HG03196 (cell line): ENCODE results near the gene SCAMP4.

ENCODE experiments used
- ATAC-seq: cut with Tn5 transposase; IDR thresholded peaks from one replicate; pipeline ENCODE4 v1.9.1; 2021; ENCODE audit not compliant: unreplicated experiment

The SCAMP4 gene

GRCh38 chr19:1956122-1956494 is 50.9 kb downstream of the SCAMP4 start:
- no peak for ATAC-seq

DNA sequence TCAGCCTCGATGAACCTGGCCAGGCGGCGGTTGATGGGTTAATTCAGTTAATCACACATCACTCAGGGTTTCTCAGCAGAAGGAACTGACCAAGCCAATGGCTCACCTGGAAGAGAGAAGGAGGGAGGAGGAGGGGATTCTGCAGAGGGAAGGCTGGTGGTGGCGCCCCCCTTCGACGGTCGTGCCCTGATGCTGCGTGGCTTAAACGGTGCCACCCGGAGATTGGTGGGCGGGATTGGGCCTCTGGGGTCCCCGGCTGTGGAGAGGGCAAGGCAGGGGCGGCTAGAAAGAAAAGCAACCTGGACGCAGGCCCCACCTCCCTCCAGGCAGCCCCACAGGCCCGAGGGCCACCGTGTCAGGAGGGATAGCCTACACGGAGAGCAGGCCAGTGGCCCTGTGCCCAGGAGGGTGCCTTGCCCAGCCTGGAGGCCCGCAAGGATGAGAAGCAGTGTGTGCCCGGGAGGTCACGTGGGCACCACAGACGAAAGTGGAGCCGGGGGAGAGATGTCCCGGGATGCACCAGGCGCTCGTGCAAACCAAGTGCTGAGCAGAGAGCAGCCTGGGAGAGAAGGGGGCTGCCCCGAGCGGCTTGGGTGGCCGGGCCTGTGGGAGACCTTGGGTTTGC is 51.8 kb downstream of the SCAMP4 start:
- ATAC-seq, result no peak

- ATAC-seq, result no peak
Observed at GRCh38 chr19:1957562-1958248, 52.5 kb downstream of the SCAMP4 start.

- ATAC-seq, result no peak
Observed at GRCh38 chr19:1959928-1960589, 54.9 kb downstream of the SCAMP4 start.

DNA sequence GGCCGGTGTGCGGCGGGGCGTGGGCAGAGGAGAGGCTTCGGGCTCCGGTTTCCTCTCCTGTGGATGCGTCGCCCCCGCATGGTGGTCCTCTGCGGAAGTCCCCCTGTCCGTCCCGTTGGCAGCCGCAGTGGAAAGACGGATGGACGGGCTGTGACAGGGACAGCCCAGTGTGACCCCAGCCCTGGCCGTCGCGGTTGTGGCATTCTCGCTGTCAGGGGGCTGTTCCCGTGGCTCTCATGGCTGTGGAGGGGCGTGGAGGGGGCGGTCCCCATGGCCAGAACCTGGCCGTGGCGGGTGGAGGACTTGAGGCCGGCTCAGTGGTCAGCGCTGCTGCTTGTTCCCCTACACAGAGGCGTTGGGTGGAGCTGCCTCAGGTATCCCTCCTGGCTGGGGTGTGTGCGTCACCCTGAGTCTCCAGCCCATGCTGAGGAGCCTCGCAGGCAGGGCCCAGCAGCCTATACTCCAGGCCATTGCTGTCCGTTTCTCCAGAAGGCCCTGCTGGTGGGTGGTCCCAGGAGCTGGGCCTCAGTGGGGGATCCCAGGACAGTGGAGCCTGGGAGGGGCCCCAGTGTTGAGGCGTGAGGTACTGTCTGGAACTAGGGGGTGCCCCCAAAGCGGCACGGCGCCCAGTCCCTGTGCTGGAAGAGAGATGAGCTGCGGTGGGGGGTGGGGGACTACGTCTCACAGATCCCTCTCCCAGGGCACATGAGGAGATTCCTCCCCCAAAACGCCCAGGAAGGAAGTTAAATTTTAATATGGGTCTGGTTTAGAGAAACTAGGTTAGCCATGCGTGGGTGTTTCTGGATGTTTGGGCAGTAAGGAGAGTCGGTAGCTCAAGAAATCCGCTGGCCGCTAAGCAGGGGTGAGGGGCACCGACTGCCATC is 56.0 kb downstream of the SCAMP4 start:
- ATAC-seq, result no peak

DNA sequence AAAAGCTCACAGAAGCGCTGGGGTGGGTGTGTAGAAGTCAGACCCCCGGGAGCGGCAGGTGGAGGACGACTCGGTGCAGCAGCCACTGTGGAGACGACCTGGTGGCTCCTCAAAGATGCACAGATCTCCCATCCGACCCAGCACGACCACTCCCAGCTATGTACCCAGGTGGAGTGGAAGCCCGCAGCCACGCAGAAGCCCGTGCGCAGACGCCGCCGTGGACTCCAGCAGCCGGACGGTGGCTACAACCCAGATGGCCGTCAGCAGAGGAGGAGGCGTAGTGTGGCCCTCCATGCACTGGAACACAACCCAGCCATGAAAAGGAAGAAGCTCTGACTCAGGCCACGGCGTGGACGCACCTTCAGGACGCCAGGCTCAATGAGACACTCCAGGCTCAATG is 57.5 kb downstream of the SCAMP4 start:
- ATAC-seq, result no peak

GRCh38 chr19:1967087-1967608 is 61.9 kb downstream of the SCAMP4 start:
- no peak for ATAC-seq

DNA sequence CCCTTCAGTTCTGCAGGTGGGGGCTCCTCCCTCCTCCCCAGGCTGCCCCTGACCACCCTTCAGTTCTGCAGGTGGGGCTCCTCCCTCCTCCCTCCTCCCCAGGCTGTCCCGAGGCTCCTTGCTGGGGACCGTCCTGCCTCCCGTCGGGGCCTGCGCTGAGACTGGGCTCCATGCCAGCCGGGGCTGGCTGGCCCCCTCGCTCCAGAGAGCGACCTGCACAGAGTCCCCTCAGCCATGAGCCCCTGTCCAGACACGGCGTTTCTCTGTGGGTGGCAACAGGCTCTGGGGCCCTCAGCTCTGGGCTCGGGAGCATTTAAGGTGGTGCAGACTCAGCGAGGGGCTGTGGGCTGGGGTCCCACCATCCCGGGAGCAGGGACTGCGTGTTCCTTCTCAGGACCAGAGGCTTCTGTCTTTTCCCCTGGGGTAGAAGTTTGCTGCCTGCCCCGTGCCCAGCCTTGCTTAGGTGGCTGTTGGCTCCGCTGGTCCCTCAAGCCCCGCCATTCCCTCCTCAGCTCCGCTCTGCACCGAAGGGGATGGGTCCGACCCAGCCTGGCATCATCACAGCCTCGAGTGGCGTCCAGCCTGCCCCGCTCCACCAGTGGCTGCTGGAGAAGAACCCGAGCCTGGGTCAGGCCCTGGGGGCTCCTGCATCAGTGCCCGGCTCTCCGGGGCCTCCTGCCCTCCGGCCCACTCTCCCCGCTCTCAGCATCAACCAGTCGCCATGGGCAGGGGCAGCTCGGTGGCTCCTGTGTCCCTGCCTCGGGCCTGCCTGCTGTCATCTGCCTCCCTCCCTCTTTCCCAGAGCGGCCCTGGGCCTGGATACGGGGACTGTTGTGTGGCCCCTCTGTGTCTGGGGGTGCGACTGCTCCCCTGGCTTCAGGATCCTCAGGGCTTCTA is 63.3 kb downstream of the SCAMP4 start:
- no peak for ATAC-seq

DNA sequence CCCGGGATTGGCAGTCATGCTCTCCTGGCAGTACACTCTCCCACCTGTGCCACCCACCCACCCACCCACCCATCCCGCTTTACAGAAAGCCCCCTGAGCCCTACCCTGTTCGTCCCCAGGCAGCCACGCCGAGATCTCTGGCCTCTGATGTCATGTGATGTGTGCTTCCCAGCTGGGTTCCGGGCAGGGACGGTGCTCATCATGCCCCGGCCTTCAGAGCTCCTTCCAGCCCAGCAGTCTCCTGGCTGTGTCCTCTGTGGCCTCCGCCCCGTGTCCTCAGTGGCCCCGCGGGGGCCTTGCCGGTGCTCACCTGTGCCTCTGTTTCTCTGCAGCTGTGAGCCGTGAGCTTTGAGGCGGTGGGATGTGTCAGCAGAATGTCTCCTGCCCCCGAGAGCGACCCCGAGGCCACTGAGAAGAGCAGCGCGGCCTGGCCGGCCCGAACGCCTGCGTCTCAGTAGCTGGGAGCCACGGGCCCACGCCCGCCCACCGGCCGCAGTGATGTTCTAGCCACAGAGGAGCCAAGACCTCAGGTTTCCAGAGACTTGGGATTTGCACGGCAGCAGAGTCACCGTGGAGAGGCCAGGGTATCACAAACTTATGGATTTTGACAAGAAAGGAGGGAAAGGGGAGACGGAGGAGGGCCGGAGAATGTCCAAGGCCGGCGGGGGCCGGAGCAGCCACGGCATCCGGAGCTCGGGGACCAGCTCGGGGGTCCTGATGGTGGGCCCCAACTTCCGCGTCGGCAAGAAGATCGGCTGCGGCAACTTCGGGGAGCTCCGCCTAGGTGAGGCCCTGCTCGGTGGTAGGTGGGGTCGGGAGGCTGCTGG is 64.2 kb downstream of the SCAMP4 start:
- no peak for ATAC-seq

DNA sequence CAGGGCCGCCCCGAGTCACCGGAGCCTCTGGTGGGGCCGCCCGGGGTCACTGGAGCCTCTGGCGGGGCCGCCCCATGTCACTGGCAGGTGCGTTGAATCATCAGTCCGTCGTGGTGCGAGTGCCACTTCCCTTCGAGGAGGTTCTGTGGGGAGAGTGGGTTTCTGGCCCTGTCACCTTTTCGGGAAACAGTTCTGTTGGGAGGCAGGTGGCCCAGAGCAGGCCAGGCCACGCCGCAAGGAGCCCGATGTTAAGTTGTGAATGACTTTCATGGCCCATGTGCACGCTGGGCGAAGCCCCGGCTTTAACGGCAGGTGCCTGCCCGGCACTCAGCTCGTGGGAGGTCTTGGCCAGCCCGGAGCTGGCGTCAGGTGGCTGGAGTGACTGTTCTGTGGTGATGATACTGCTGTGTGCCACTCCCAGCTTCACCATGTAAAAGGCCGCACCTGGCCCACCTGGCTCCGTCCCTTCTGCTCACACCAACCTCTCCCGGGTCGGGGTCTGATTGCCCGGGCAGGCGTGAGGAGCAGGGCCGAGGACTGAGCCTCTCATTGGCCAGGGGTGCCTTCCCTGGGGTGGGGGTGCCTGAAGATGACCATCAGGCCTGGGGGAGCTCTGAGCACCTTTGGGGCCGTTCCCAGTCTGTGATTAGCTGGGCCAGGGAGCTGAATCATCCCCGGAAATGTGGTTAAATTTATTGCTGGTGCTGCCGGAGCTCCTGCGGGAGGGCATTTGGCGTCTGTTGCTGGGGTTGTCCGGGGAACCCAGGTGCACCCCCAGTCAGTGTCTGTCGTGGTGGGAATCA is 65.0 kb downstream of the SCAMP4 start:
- no peak for ATAC-seq

- ATAC-seq, result no peak
Observed at GRCh38 chr19:1970806-1971502, 65.8 kb downstream of the SCAMP4 start.

GRCh38 chr19:1974381-1975161 is 69.4 kb downstream of the SCAMP4 start:
- no peak for ATAC-seq

DNA sequence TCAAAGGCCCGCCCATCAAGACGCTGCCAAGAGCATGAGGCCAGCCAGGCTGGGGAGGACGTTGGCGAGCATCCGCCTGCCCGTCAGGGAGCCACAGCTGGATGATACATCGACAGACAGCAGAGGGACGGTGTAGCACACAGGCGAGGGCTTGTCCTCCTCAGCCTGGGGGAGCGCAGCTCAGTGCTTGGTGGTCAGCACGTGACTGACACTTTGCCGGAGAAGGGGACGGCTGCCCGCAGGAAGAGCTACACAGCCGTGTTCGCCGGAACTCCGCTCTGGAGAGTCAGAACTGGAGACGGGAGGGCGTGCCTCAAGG is 69.9 kb downstream of the SCAMP4 start:
- no peak for ATAC-seq
